HepG2 (cell line): Measurements from ENCODE around the gene CRK. TPM values are rescaled to one million over a fixed set of nuclear protein-coding genes. Genes with fewer than 3 reads are reported as not detected.
A peak's percentile ranks its signal among the peaks of the same experiment; 100 is the strongest.

Experiments used
- CBFB ChIP-seq: sonication (generic); formaldehyde crosslinking; IDR thresholded peaks from 2 replicates; pipeline ENCODE4 v1.4.0; 2020; ENCODE audit warnings: missing genetic modification reagents
- CENPX ChIP-seq: sonication (generic); formaldehyde crosslinking; IDR thresholded peaks from 2 replicates; pipeline ENCODE4 v1.9.0; 2021; ENCODE audit warnings: mild to moderate bottlenecking, missing genetic modification reagents, moderate library complexity
- CREBL2 ChIP-seq: sonication (generic); formaldehyde crosslinking; IDR thresholded peaks from 2 replicates; pipeline ENCODE4 v1.8.1; 2023; ENCODE audit warnings: missing genetic modification reagents, mild to moderate bottlenecking, borderline replicate concordance
- DDIT3 ChIP-seq: sonication (generic); formaldehyde crosslinking; IDR thresholded peaks from 2 replicates; pipeline ENCODE4 v1.4.0; 2020; ENCODE audit warnings: mild to moderate bottlenecking, missing genetic modification reagents
- FIP1L1 ChIP-seq: fragments of 200-400 bp; formaldehyde crosslinking; IDR thresholded peaks from 2 replicates; pipeline ENCODE4 v1.6.1; 2018; ENCODE audit warnings: low read depth, mild to moderate bottlenecking, low read length, moderate library complexity, borderline replicate concordance; ENCODE audit not compliant: insufficient read depth
- FOXP1 ChIP-seq, 2 experiments: fragments of 450-650 bp in 1 of 2; IDR thresholded peaks; 2 replicates each; pipeline ENCODE4 v1.6.1; 2017 to 2018; ENCODE audit warnings: antibody characterized with exemption in 1 of 2
- MEIS1 ChIP-seq: sonication (generic); formaldehyde crosslinking; IDR thresholded peaks from 2 replicates; pipeline ENCODE4 v1.9.0; 2021; ENCODE audit warnings: mild to moderate bottlenecking, missing genetic modification reagents, moderate library complexity, borderline replicate concordance
- REXO4 ChIP-seq: sonication (generic); formaldehyde crosslinking; IDR thresholded peaks from 2 replicates; pipeline ENCODE4 v1.8.0; 2022; ENCODE audit warnings: missing genetic modification reagents, mild to moderate bottlenecking, borderline replicate concordance
- ZBTB7B ChIP-seq: sonication (generic); formaldehyde crosslinking; IDR thresholded peaks from 2 replicates; pipeline ENCODE4 v1.4.0; 2020; ENCODE audit warnings: missing genetic modification reagents
- ZHX1 ChIP-seq: sonication (generic); formaldehyde crosslinking; IDR thresholded peaks from 2 replicates; pipeline ENCODE4 v1.8.1; 2022; ENCODE audit warnings: low read depth, mild to moderate bottlenecking, missing genetic modification reagents
- ZHX2 ChIP-seq, 2 experiments: sonication (generic) in 1 of 2; formaldehyde crosslinking in 1 of 2; IDR thresholded peaks; 2 replicates each; pipeline versions ENCODE4 v1.6.1 to v1.9.0; 2014 to 2022; ENCODE audit warnings: antibody characterized with exemption in 1 of 2, borderline replicate concordance in 1 of 2, inconsistent platforms in 1 of 2, low read depth in 1 of 2, missing genetic modification reagents in 1 of 2
- ZNF510 ChIP-seq: sonication (generic); formaldehyde crosslinking; IDR thresholded peaks from 2 replicates; pipeline ENCODE4 v1.4.0; 2020; ENCODE audit warnings: low read depth, mild to moderate bottlenecking, missing genetic modification reagents
- ZNF710 ChIP-seq: sonication (generic); formaldehyde crosslinking; IDR thresholded peaks from 2 replicates; pipeline ENCODE4 v1.5.0; 2020; ENCODE audit warnings: mild to moderate bottlenecking, missing genetic modification reagents, borderline replicate concordance
- ZNF724P ChIP-seq: sonication (generic); formaldehyde crosslinking; IDR thresholded peaks from 2 replicates; pipeline ENCODE4 v1.8.0; 2022; ENCODE audit warnings: missing genetic modification reagents, borderline replicate concordance
- ZNF740 ChIP-seq: sonication (generic); formaldehyde crosslinking; IDR thresholded peaks from 2 replicates; pipeline ENCODE4 v1.4.0; 2020; ENCODE audit warnings: missing genetic modification reagents
- polyA plus RNA-seq, 8 experiments: library from polyadenylated mRNA; depleted of rRNA in 3 of 8; stranded (reverse) in 7 of 8; unstranded in 1 of 8; fragments of >200 nt; fragmentation: Illumina TruSeq in 4 of 8; extraction: Trizol in 4 of 8; gene quantifications; 2 replicates each; pipeline versions ENCODE4 v1.2.1 to v1.2.3, GENCODE V29; 2011 to 2016; ENCODE audit warnings: low read depth in 4 of 8, missing spikeins in 1 of 8, mixed read lengths in 1 of 8; ENCODE audit not compliant: insufficient read depth in 1 of 8
- total RNA-seq, 5 experiments: library from RNA; depleted of rRNA; stranded (reverse); fragments of >200 nt; fragmentation: Illumina TruSeq; extraction: Trizol; gene quantifications; 2 replicates each; pipeline ENCODE4 v1.2.3, GENCODE V29; 2016; ENCODE audit warnings: low read depth in 1 of 5

Gene CRK
- total and polyA plus RNA-seq, 2 of the 13 experiments (the other 11 are each of a cell fraction or from before 2014, with no cell fraction given), result 47.4 to 54.2 TPM

- peak; percentile 97 for TF ChIP-seq ZHX1
- TF ChIP-seq FIP1L1, result no peak
- peak; percentile 61; the same call in 1 of the 2 replicates for TF ChIP-seq ZBTB7B (CRISPR knock-in tag)
- no peak for TF ChIP-seq ZNF510 (CRISPR knock-in tag)
- no peak for TF ChIP-seq FOXP1 (IDR thresholded peaks at IDR 0.05)
- TF ChIP-seq FOXP1 (CRISPR knock-in tag; IDR thresholded peaks at IDR 0.05), result peak; percentile 35; the same call in 1 of the 2 replicates
- TF ChIP-seq ZNF724P, result no peak
- no peak for TF ChIP-seq REXO4 (CRISPR knock-in tag)
- peak; percentile 79 for TF ChIP-seq ZHX2 (IDR thresholded peaks at IDR 0.05; ENCODE audit: low read depth)
- TF ChIP-seq ZHX2 (CRISPR knock-in tag; IDR thresholded peaks at IDR 0.05; ENCODE audit: borderline replicate concordance), result no peak
- no peak for TF ChIP-seq CREBL2 (CRISPR knock-in tag)
- no peak for TF ChIP-seq ZNF740 (CRISPR knock-in tag)
- TF ChIP-seq DDIT3, result no peak
- no peak for TF ChIP-seq CENPX (CRISPR knock-in tag)
- TF ChIP-seq CBFB (CRISPR knock-in tag), result peak; percentile 93
- TF ChIP-seq MEIS1 (CRISPR knock-in tag), result peak; percentile 78
- no peak for TF ChIP-seq ZNF710
These were observed 12.0 kb upstream of the CRK start (continued) for GRCh38 chr17:1467898-1468492.
